NAMALWA (cell line): ENCODE measurements around the gene HOXB6.

Experiments used
- DNase-seq: peaks from one replicate; pipeline ENCODE4 v3.0.0-alpha.2; 2015; ENCODE audit warnings: low spot score

Gene HOXB6

DNA sequence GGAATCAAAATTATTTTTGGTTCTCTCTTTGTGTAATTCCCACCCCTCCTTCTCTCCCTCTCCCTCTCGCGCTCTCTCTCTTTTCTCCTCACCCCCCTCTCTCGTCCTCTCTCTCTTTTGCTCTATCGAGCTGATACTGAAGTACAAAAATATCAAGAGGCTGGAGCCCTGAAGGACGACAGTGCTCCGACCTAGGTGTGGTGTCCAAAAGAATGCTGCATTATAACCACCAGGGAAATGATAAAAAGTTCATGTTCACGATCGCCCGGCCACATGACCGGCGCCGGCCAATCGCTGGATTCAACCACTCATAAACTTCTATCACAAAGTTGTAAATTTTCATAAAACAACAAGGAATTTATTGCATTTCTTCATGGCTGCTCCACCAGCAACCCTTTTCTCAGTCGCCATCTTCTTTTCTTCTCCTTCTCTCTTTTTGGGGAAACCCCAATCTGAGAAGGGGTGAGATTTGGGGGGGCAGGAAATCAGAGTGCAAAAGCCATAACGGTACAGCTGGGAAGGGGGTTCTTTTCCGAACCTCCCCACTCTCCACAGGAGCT is at the start of gene HOXB6:
HOXB6 (minus strand) TSS at position 217 of the 560 bp plus-strand sequence. CDS start 6,836 bp downstream, outside the sequence.
- DNase-seq, result no peak

DNA sequence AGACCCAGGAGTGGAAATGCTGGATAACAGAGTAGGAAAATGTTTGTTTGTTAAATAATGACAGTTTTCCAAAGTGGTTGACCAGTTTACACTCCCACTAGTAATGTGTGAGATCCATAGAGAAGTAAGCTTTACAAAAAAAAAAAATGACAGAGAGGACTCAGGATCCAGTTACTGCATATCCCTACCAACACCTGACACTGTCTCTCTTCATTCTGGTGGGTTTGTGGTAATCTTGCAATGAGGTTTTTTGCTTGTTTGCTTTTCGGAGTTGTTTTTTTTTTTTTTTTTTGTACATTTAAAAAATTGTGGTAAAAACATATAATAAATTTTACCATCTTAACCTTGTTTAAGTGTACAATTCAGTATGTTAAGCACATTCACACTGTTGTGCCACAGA is 45.0 kb upstream of the HOXB6 start:
- no peak for DNase-seq

DNA sequence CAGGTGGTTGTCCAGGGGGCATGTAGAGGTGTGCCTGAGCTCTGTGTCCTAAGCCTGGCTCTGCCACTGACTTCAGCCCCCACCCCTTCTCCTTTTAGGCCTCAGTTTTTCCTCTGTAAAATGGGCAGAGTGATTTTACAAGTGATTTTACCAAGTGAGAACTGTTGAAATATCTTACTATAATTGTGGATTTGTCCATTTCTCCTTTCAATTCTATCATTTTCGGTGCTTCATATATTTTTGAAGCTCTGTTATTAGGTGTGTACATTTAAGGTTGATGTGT is 43.1 kb upstream of the HOXB6 start:
- no peak for DNase-seq

GRCh38 chr17:48647103-48647962 is 42.5 kb upstream of the HOXB6 start:
- no peak for DNase-seq

DNA sequence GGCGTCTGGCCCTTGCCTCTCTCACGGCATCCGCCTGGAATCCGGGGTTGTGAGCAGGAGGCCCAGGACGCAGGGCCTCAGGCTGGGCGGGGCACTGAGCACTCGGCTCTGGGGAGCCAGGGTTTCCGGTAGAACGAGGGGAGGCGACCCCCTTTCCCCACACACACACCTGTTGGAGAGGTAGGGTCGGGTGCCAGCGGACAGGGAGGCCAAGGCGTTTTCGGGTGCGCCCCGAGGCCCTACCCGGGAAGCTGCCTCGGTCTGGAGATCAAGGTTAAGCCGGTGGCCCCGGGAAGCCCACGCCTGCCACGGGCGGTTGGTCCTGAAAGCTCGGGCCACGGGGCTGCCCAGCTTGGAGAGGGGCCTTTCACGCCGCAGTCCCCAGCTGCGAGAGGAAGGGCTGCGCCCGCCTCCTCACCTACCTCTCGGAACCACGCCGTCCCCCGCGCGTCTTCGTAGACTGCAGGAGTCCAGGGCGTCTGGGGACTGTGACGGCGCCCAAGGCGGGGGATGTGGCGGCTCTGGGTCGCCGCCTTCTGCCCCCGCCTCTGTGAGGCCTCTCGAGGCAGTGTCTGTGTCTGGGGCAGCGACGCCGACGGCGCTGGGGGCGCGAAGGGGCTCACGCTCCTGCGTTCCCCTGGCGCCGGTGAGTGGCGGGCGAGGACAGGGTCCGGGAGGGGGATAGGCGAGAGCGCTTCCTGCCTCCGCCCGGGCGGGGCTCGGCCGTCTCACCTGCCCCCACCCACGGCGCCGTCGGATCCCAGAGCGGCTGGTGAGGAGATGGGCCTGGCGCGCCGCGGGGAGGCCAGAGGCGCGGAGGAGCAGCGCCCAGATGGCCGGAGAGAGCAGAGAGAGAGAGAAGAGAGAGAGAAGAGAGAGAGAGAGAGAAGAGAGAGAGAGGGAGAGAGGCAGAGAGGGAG is 41.7 kb upstream of the HOXB6 start:
- DNase-seq, result no peak

- DNase-seq, result no peak
These were observed 40.9 kb upstream of the HOXB6 start for GRCh38 chr17:48645639-48646182.

- DNase-seq, result no peak
These were observed 40.2 kb upstream of the HOXB6 start for GRCh38 chr17:48644910-48645557.

DNA sequence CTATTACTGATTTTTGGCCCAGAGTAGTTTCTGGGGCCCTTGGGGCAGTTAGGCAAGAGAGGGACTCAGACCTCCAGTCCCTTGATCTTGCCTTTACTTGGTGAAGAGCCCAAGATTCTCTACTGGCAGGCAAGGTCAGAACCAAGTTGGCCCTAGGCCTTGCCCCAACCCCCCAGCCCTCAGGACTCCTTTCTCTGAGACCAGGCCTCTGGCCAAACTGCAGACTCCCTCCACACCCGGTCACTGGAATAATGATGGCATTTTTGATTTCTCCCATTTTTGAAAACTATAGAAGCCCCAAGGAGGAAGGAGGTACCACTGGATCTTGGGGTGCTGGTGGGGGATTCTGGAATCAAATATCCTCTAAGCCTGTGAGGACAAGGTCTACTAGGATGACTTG is 39.4 kb upstream of the HOXB6 start:
- no peak for DNase-seq

- no peak for DNase-seq
These were observed 38.9 kb upstream of the HOXB6 start for GRCh38 chr17:48643697-48644012.

- DNase-seq, result no peak
These were observed 38.3 kb upstream of the HOXB6 start for GRCh38 chr17:48642843-48643696.

GRCh38 chr17:48642059-48642842 is 37.5 kb upstream of the HOXB6 start:
- no peak for DNase-seq

GRCh38 chr17:48641541-48642058 is 36.8 kb upstream of the HOXB6 start:
- peak; percentile 25 for DNase-seq

- no peak for DNase-seq
These were observed 36.0 kb upstream of the HOXB6 start for GRCh38 chr17:48640858-48641180.

DNA sequence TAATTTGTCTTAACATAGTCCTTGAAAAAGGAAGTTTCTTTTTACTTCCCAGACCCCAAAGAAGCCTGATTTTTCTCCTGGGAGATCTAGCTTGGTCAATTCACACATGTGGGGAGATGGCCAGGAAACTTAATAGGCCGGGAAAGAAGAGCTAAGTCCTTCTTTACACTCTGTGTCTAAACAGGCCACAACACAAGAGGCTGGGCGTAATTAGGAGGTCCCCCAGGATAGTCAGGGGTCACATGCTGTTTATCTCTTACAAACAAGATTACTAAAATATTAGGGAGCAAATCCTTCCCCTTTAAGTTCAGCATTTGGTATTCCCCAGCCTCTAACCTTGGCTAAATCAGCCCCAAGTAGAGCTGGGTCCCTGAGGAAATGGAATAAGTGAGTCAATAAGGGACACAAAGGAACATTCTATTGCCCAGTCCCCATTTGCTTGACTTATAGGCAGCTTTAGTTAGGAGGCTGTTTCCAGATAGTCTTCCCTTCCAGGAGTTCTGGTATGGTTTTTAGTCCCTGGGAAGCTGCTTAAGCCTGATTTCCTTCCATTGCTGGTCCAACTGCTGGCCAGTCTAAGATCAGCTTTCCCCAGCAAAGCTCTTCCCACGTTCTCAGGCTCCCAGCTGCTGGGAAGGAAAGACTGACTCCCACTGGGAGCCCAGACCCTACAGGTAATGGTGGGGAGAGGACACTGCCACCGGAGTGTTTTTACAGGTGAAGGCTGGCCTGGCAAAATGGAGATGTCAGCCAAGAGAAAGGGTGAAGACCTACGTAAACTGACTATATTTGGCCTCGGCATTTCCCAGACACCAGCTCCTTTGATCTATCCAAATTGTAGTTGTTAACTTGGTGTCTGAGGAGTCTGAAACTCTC is 35.4 kb upstream of the HOXB6 start:
- no peak for DNase-seq

- DNase-seq, result no peak
These were observed 34.4 kb upstream of the HOXB6 start for GRCh38 chr17:48639136-48639535.

- no peak for DNase-seq
These were observed 32.8 kb upstream of the HOXB6 start for GRCh38 chr17:48637323-48638260.

GRCh38 chr17:48636177-48637018 is 31.6 kb upstream of the HOXB6 start:
- DNase-seq, result peak; percentile 93
